Muscle layer of colon (tissue), 2 donors: ENCODE measurements around the gene HK1.

Experiments
- H3K27ac ChIP-seq: one replicate; pipeline ENCODE4 v1.7.0; 2013; ENCODE audit warnings: low read depth, mild to moderate bottlenecking, low read length, moderate library complexity
- H3K27me3 ChIP-seq, 2 donors: one replicate each; pipeline ENCODE4 v1.7.0; 2013; ENCODE audit warnings: low read length in 2 of 2, mild to moderate bottlenecking in 2 of 2; ENCODE audit not compliant: insufficient read depth in 2 of 2, control insufficient read depth in 1 of 2
- H3K36me3 ChIP-seq: one replicate; pipeline ENCODE4 v1.7.0; 2013; ENCODE audit warnings: mild to moderate bottlenecking, low read length; ENCODE audit not compliant: insufficient read depth
- H3K4me1 ChIP-seq: one replicate; pipeline ENCODE4 v1.7.0; 2013; ENCODE audit warnings: mild to moderate bottlenecking, low read length; ENCODE audit not compliant: insufficient read depth
- H3K4me3 ChIP-seq, 2 donors: one replicate each; pipeline ENCODE4 v1.7.0; 2013; ENCODE audit warnings: low read length in 2 of 2, low read depth in 1 of 2, mild to moderate bottlenecking in 1 of 2, moderate library complexity in 1 of 2
- H3K9ac ChIP-seq: one replicate; pipeline ENCODE4 v1.7.0; 2013; ENCODE audit warnings: low read length
- H3K9me3 ChIP-seq: one replicate; pipeline ENCODE4 v1.7.0; 2013; ENCODE audit warnings: mild to moderate bottlenecking, low read length
- donor health status: abdominal sarcoma.
- donor health status: Adenocarcinoma of cecum.

Gene HK1

GRCh38 chr10:69278446-69278963 is at the start of gene HK1:
Gene HK1 (plus strand): TSS chr10:69278496.
- H3K36me3 ChIP-seq, result no peaks in the 10 kb centered on the region
- H3K9ac ChIP-seq, result no peak within 1 kb of the TSS
- no peak within 1 kb of the TSS for H3K27ac ChIP-seq
- no peaks in the 10 kb centered on the region for H3K9me3 ChIP-seq
- no peak within 1 kb of the TSS for H3K4me3 ChIP-seq
- H3K27me3 ChIP-seq, result no peaks in the 10 kb centered on the region
- H3K4me1 ChIP-seq, result no peaks in the 10 kb centered on the region

DNA sequence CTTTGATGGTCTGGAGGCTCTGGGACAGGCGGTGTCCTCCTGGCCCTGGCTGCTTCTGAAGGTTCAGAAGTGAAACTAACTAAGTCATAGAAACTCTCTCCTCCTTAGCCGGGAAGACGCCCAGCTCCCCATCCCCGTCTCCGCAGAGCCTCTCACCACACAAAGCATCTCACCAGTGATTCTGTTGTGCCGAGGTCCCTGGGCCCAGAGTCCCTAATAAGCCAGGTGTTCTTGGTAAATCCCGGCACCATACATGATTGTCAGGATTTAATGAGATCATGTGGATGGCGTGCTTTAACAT is 48.7 kb upstream of the HK1 start:
- Histone ChIP-seq H3K27me3 (no peaks in the 10 kb centered on the region), H3K36me3 (no peaks in the 10 kb centered on the region), H3K4me1 (no peaks in the 10 kb centered on the region), H3K4me3 (no peak overlapping the region), H3K9ac (no peak overlapping the region), H3K27ac (no peak overlapping the region), H3K9me3 (no peaks in the 10 kb centered on the region)

DNA sequence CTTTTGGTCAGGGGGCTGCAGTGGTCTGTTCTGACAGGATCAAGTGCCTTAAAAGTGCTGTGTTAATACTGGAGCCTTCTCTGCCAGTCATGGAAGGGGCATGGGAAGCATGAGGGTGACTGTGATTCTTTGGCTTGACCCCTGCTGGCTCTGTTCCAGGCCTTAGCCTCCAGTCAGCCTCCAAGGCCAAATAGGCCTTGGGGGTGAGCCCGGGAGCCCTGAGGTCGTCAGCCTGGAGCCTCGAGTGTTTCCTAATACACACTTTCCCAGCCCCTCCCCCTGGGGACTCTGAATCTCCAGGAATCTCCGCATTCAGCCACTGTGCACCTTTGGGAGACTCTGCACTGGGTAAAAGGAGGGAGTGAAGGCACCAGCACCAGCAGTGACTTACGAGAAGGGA is 48.2 kb upstream of the HK1 start:
- Histone ChIP-seq H3K4me3 (no peak overlapping the region), H3K27me3 (no peaks in the 10 kb centered on the region), H3K9me3 (no peaks in the 10 kb centered on the region), H3K9ac (no peak overlapping the region), H3K36me3 (no peaks in the 10 kb centered on the region), H3K4me1 (no peaks in the 10 kb centered on the region), H3K27ac (no peak overlapping the region)

DNA sequence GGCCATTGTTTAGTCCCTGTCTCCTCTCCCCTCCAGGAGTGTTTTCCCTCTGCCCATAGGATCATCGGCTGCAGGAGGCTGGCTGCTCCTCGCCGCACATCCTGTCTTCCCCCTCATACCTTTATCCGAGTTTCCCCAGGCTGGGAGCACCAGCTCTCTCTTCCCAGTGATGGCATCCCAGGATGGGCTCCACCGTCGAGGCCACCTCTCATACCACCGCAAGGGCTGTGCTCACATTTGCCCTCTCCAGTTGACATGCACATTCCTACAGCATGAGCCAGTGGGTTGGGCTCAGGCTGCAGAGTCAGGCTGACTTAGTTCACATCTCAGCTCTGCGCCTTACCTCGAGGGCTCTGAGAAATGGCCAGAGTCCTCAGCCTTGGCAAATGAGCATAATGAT is 46.0 kb upstream of the HK1 start:
- Histone ChIP-seq H3K27ac (no peak overlapping the region), H3K9me3 (no peaks in the 10 kb centered on the region), H3K36me3 (no peaks in the 10 kb centered on the region), H3K9ac (no peak overlapping the region), H3K4me1 (no peaks in the 10 kb centered on the region), H3K27me3 (no peaks in the 10 kb centered on the region), H3K4me3 (no peak overlapping the region)

DNA sequence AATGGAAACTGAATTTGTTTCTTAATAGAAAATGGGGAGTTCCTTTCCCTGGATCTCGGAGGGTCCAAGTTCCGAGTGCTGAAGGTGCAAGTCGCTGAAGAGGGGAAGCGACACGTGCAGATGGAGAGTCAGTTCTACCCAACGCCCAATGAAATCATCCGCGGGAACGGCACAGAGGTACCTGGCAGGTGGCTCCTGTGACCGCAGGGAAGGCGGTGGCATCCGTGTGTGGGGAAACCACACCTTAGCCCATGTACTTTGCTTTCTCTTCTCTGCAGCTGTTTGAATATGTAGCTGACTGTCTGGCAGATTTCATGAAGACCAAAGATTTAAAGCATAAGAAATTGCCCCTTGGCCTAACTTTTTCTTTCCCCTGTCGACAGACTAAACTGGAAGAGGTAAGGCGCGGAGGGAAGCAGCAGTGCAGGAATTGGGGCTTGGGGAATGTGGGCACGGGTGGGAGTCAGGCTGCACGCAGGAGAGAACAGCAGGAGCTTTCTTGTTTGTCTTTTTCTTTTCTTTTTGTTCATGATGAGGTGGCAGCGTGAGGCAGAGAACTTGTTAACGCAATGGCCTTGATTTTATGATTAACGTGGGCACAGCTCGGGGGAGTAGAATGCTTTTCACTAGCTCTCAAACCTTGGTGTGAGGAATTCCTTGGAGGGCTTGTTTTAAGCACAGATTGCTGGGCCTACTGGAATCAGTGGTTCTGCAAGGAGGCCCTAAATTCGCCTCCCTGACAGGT is 45.4 kb upstream of the HK1 start:
- Histone ChIP-seq H3K4me1 (no peaks in the 10 kb centered on the region), H3K9me3 (no peaks in the 10 kb centered on the region), H3K4me3 (no peak overlapping the region), H3K27me3 (no peaks in the 10 kb centered on the region), H3K9ac (no peak overlapping the region), H3K27ac (no peak overlapping the region), H3K36me3 (no peaks in the 10 kb centered on the region)

DNA sequence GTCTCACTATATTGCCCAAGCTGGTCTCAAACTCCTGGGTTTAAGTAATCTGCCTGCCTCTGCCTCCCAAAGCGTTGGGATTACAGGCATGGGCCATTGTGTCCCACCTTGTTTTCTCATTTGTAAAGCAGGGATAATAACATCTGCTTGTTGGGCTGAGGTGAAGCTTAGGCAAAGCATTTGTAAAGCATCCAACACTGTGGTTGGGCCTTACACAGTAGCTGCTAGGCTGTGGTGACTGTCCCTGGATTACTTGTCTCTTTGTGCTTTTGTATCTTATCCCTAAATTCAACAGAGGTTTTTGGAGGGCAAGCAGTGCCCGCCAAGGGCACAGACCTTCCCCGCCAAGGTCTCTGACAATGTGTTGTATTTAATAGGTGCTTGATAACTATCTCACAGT is 43.8 kb upstream of the HK1 start:
- Histone ChIP-seq H3K36me3 (no peaks in the 10 kb centered on the region), H3K9me3 (no peaks in the 10 kb centered on the region), H3K4me3 (no peak overlapping the region), H3K27ac (no peak overlapping the region), H3K27me3 (no peaks in the 10 kb centered on the region), H3K4me1 (no peaks in the 10 kb centered on the region), H3K9ac (no peak overlapping the region)

DNA sequence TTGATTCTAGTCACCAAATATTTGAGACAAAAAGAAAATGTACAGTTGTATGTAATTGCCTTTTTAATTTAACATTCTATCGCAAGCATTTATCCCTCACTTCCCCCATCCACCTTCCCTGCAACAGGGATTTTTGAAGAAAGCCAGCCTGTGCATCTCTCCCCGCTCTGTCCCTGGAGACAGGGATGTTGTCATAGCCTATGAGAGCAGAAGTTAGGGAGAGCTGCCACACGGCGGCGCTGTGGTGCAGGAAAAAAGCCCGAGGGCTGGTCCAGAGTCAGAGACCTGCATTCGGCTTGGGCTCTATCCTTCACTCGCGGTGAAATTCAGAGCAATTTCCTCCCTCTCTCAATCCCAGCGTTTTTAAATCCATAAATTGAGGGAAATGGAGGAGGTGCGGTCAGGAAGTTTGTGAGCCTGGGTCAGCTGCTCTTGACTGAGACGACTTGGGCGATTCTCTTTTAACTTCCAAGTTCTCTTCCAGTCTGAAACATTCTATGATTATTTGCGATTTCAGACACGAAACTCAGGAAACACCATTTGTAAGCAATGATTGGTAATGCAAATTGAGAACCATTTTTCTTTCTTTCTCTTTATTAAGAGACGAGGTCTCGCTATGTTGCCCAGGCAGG is 40.7 kb upstream of the HK1 start:
- Histone ChIP-seq H3K36me3 (no peaks in the 10 kb centered on the region), H3K27ac (no peak overlapping the region), H3K9me3 (no peaks in the 10 kb centered on the region), H3K4me3 (no peak overlapping the region), H3K27me3 (no peaks in the 10 kb centered on the region), H3K4me1 (no peaks in the 10 kb centered on the region), H3K9ac (no peak overlapping the region)

GRCh38 chr10:69239136-69239535 is 39.2 kb upstream of the HK1 start:
- Histone ChIP-seq H3K9me3 (no peaks in the 10 kb centered on the region), H3K4me1 (no peaks in the 10 kb centered on the region), H3K9ac (no peak overlapping the region), H3K4me3 (no peak overlapping the region), H3K27me3 (no peaks in the 10 kb centered on the region), H3K36me3 (no peaks in the 10 kb centered on the region), H3K27ac (no peak overlapping the region)

GRCh38 chr10:69239816-69240434 is 38.4 kb upstream of the HK1 start:
- Histone ChIP-seq H3K4me3 (no peak overlapping the region), H3K27me3 (no peaks in the 10 kb centered on the region), H3K27ac (no peak overlapping the region), H3K9me3 (no peaks in the 10 kb centered on the region), H3K9ac (no peak overlapping the region), H3K4me1 (no peaks in the 10 kb centered on the region), H3K36me3 (no peaks in the 10 kb centered on the region)

DNA sequence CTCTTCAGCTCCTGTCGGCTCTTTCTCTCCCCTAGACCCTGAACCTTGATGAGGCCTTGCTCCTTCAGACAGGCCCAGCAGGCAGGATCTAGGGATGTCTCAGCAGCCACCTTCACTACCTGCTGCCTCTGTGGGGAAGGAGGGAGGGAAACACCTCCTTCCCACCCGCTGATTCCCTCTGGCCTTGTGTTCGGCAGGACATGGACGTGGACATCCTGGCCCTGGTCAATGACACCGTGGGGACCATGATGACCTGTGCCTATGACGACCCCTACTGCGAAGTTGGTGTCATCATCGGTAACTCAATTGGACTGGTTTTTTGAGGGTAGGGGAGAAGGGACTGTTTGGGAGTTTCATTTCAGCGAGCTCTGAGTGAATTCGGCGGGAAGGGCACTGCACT is 37.8 kb upstream of the HK1 start:
- H3K4me1 ChIP-seq, result no peaks in the 10 kb centered on the region
- no peak overlapping the region for H3K4me3 ChIP-seq
- no peaks in the 10 kb centered on the region for H3K36me3 ChIP-seq
- no peaks in the 10 kb centered on the region for H3K9me3 ChIP-seq
- H3K27me3 ChIP-seq, result no peaks in the 10 kb centered on the region
- H3K9ac ChIP-seq, result no peak overlapping the region
- no peak overlapping the region for H3K27ac ChIP-seq

- Histone ChIP-seq H3K9me3 (no peaks in the 10 kb centered on the region), H3K27me3 (no peaks in the 10 kb centered on the region), H3K4me3 (no peak overlapping the region), H3K36me3 (no peaks in the 10 kb centered on the region), H3K27ac (no peak overlapping the region), H3K4me1 (no peaks in the 10 kb centered on the region), H3K9ac (no peak overlapping the region)
Observed at GRCh38 chr10:69241575-69241974, 36.7 kb upstream of the HK1 start.
